Natural killer cell (primary cell): ENCODE data around the gene KRTAP21-1. TPM values are rescaled to one million over a fixed set of nuclear protein-coding genes. Genes with fewer than 3 reads are reported as not detected.

Experiments used
- ATAC-seq, 3 donors: fragments of 150-1000 bp in 2 of 3; fragments of 200-7000 bp in 1 of 3; cut with Tn5 transposase; 1 replicate in 1 of 3; 2 replicates in 2 of 3; pipeline ENCODE4 v1.10.0; 2021; ENCODE audit warnings: mild to moderate bottlenecking in 2 of 3, moderate library complexity in 2 of 3
- DNase-seq, 2 donors: peaks; one replicate each; pipeline versions ENCODE4 v3.0.0 to v3.0.0-alpha.2; 2013 to 2021; ENCODE audit warnings: mixed read lengths in 1 of 2
- H3K27ac ChIP-seq: one replicate; pipeline ENCODE4 v1.5.1; 2013; ENCODE audit warnings: mild to moderate bottlenecking, low read length
- H3K27me3 ChIP-seq: one replicate; pipeline ENCODE4 v1.6.1; 2013; ENCODE audit warnings: low read length; ENCODE audit not compliant: control insufficient read depth, insufficient read depth
- H3K36me3 ChIP-seq: one replicate; pipeline ENCODE4 v1.6.1; 2013; ENCODE audit warnings: low read length; ENCODE audit not compliant: control insufficient read depth, insufficient read depth
- H3K4me1 ChIP-seq: one replicate; pipeline ENCODE4 v1.6.1; 2013; ENCODE audit warnings: low read length; ENCODE audit not compliant: control insufficient read depth, insufficient read depth
- H3K4me3 ChIP-seq: one replicate; pipeline ENCODE4 v1.5.1; 2013; ENCODE audit warnings: low read length
- H3K9me3 ChIP-seq: one replicate; pipeline ENCODE4 v1.6.1; 2013; ENCODE audit warnings: low read length; ENCODE audit not compliant: control insufficient read depth, insufficient read depth
- H3K27ac Mint-ChIP-seq, 2 donors: one replicate each; pipeline ENCODE4 v1.8.0; 2022; ENCODE audit warnings: mild to moderate bottlenecking in 2 of 2, mixed read lengths in 2 of 2, moderate library complexity in 1 of 2
- H3K27me3 Mint-ChIP-seq, 2 donors: one replicate each; pipeline ENCODE4 v1.8.0; 2022; ENCODE audit warnings: low read depth in 2 of 2, mixed read lengths in 2 of 2
- H3K36me3 Mint-ChIP-seq: one replicate; pipeline ENCODE4 v1.8.0; 2022; ENCODE audit warnings: mixed read lengths
- H3K4me1 Mint-ChIP-seq, 2 donors: one replicate each; pipeline ENCODE4 v1.8.0; 2022; ENCODE audit warnings: mixed read lengths in 2 of 2
- H3K4me3 Mint-ChIP-seq: one replicate; pipeline ENCODE4 v1.8.0; 2022; ENCODE audit warnings: mild to moderate bottlenecking, moderate library complexity, mixed read lengths
- H3K9me3 Mint-ChIP-seq, 2 donors: one replicate each; pipeline ENCODE4 v1.8.0; 2022; ENCODE audit warnings: mixed read lengths in 2 of 2
- CTCF ChIP-seq: fragments of 200-600 bp; IDR thresholded peaks from one replicate; pipeline ENCODE4 v1.8.0; 2022; ENCODE audit warnings: antibody characterized with exemption
- WGBS: methylation state at CpG from one replicate; pipeline ENCODE4 v1.1.7; 2013; ENCODE audit warnings: missing lambda C conversion rate; ENCODE audit not compliant: insufficient coverage; 5-methylcytosine and 5-hydroxymethylcytosine counted together
- intact Hi-C: fragments of 100-400 bp; cut with micrococcal nuclease; formaldehyde crosslinking; loops from one replicate; pipeline ENCODE4 v1.14.2; 2022
- total RNA-seq, 4 donors: library from RNA; stranded (reverse); fragments of 120-200 nt in 1 of 4; gene quantifications; one replicate each; pipeline versions ENCODE4 v1.2.3 to v1.2.4, GENCODE V29; 2013 to 2022

KRTAP21-1 gene
- total RNA-seq, 3 donors from 2014 or later (not counting 1 experiment from before 2014, with no cell fraction given), result not detected

- Histone ChIP-seq H3K36me3 (no peaks in the 10 kb centered on the region), H3K27ac (no peak overlapping the region), H3K9me3 (no peaks in the 10 kb centered on the region), H3K4me1 (no peaks in the 10 kb centered on the region), H3K27me3 (no peaks in the 10 kb centered on the region), H3K4me3 (no peak overlapping the region)
- Mint-ChIP-seq H3K4me1 (no peaks in the 10 kb centered on the region), H3K27me3 (no peaks in the 10 kb centered on the region), H3K36me3 (no peaks in the 10 kb centered on the region), H3K27ac (no peak overlapping the region), H3K9me3 (peaks cover 6 to 13% of the 10 kb centered on the region in 2 donors), H3K4me3 (no peak overlapping the region)
- no CpG with 5 or more reads among the region's 4 CpGs for WGBS
- ATAC-seq, result no peak
- TF ChIP-seq CTCF, result no peak
- DNase-seq, result no peak
- intact Hi-C loops, result no loop called here
Observed at GRCh38 chr21:30769724-30770431, 14.7 kb upstream of the KRTAP21-1 start.

GRCh38 chr21:30760776-30761175 is 5.5 kb upstream of the KRTAP21-1 start:
- TF ChIP-seq CTCF, result no peak
- H3K4me3 Mint-ChIP-seq, result no peak overlapping the region
- Histone ChIP-seq H3K36me3 (no peaks in the 10 kb centered on the region), H3K27me3 (no peaks in the 10 kb centered on the region), H3K4me3 (no peak overlapping the region), H3K27ac (no peak overlapping the region), H3K4me1 (no peaks in the 10 kb centered on the region), H3K9me3 (no peaks in the 10 kb centered on the region)
- no peaks in the 10 kb centered on the region for H3K36me3 Mint-ChIP-seq
- ATAC-seq (no peak), DNase-seq (no peak)
- 96% methylated on average over 2 of the region's 2 CpGs for whole genome bisulfite sequencing
- no peaks in the 10 kb centered on the region for H3K27me3 Mint-ChIP-seq
- intact Hi-C loops, result no loop called here
- H3K27ac Mint-ChIP-seq, result no peak overlapping the region
- H3K9me3 Mint-ChIP-seq, result peaks cover 13 to 17% of the 10 kb centered on the region in 2 donors
- no peaks in the 10 kb centered on the region for H3K4me1 Mint-ChIP-seq

GRCh38 chr21:30758306-30758705 is 3.1 kb upstream of the KRTAP21-1 start:
- DNase-seq (no peak), ATAC-seq (no peak)
- Mint-ChIP-seq H3K9me3 (peaks cover 11 to 14% of the 10 kb centered on the region in 2 donors), H3K27ac (no peak overlapping the region), H3K4me1 (no peaks in the 10 kb centered on the region), H3K36me3 (no peaks in the 10 kb centered on the region), H3K4me3 (no peak overlapping the region), H3K27me3 (no peaks in the 10 kb centered on the region)
- H3K4me3 ChIP-seq, result no peak overlapping the region
- H3K27me3 ChIP-seq, result no peaks in the 10 kb centered on the region
- H3K27ac ChIP-seq, result no peak overlapping the region
- no peaks in the 10 kb centered on the region for H3K4me1 ChIP-seq
- intact Hi-C loops, result no loop called here
- H3K36me3 ChIP-seq, result no peaks in the 10 kb centered on the region
- 67% methylated on average over 2 of the region's 2 CpGs for whole genome bisulfite sequencing
- no peak for TF ChIP-seq CTCF
- no peaks in the 10 kb centered on the region for H3K9me3 ChIP-seq

GRCh38 chr21:30747159-30747558 is 8.1 kb downstream of the KRTAP21-1 start, which contains the start of gene KRTAP21-2:
Gene KRTAP21-2, minus strand, starts transcription at chr21:30747259. Its CDS starts 57 bp downstream, at chr21:30747202.
- no peak within 1 kb of the TSS for H3K4me3 Mint-ChIP-seq
- H3K36me3 Mint-ChIP-seq, result no peaks in the 10 kb centered on the region
- Histone ChIP-seq H3K4me3 (no peak within 1 kb of the TSS), H3K9me3 (no peaks in the 10 kb centered on the region), H3K27ac (no peak within 1 kb of the TSS), H3K36me3 (no peaks in the 10 kb centered on the region), H3K27me3 (no peaks in the 10 kb centered on the region), H3K4me1 (no peaks in the 10 kb centered on the region)
- intact Hi-C loops, result no loop called here
- no peak for TF ChIP-seq CTCF
- H3K27me3 Mint-ChIP-seq, result no peaks in the 10 kb centered on the region
- ATAC-seq, result no peak
- H3K4me1 Mint-ChIP-seq, result no peaks in the 10 kb centered on the region
- H3K9me3 Mint-ChIP-seq, result peaks cover 7 to 12% of the 10 kb centered on the region in 2 donors
- no peak for DNase-seq
- H3K27ac Mint-ChIP-seq, result no peak within 1 kb of the TSS
